A673 (cell line): ENCODE results near the gene NOS3. TPM values are rescaled to one million over a fixed set of nuclear protein-coding genes. Genes with fewer than 3 reads are reported as not detected.
A peak's percentile ranks its signal among the peaks of the same experiment; 100 is the strongest.

Source experiments
- BruUV-seq: library from RNA; stranded (reverse); fragments of 400-500 nt; replicated peaks from 2 replicates; lab custom pipeline; 2021; lab: Mats Ljungman, UMichigan
- CTCF ChIA-PET: fragments of 300-600 bp; sonication (Branson Sonifier 250); formaldehyde crosslinking; loops from one replicate; lab custom pipeline; 2022; ENCODE audit warnings: antibody characterized with exemption; lab: Charles Lee
- POLR2A ChIA-PET: fragments of 300-600 bp; sonication (Branson Sonifier 250); formaldehyde crosslinking; loops from one replicate; lab custom pipeline; 2022; ENCODE audit warnings: antibody characterized with exemption; ENCODE audit not compliant: low non-redundant PET; lab: Charles Lee
- DNase-seq: peaks from one replicate; pipeline ENCODE4 v3.0.0-alpha.2; 2015; ENCODE audit warnings: low spot score
- H3K27ac ChIP-seq: fragments of 200-600 bp; sonication (generic); 2 replicates; pipeline ENCODE4 v1.5.1; 2016; ENCODE audit warnings: mixed run types, low read depth, mild to moderate bottlenecking, mixed read lengths, antibody characterized with exemption, low read length; ENCODE audit not compliant: poor library complexity, severe bottlenecking
- H3K27me3 ChIP-seq: fragments of 200-600 bp; sonication (generic); replicated peaks from 2 replicates; pipeline ENCODE4 v1.6.1; 2017; ENCODE audit warnings: mixed run types, low read depth, mild to moderate bottlenecking, mixed read lengths, antibody characterized with exemption, low read length; ENCODE audit not compliant: insufficient read depth, poor library complexity
- H3K36me3 ChIP-seq: fragments of 200-600 bp; sonication (generic); 2 replicates; pipeline ENCODE4 v1.6.1; 2016; ENCODE audit warnings: mixed run types, mild to moderate bottlenecking, mixed read lengths, antibody characterized with exemption, low read length; ENCODE audit not compliant: insufficient read depth, poor library complexity, severe bottlenecking
- H3K4me1 ChIP-seq: fragments of 200-600 bp; sonication (generic); 2 replicates; pipeline ENCODE4 v1.6.1; 2017; ENCODE audit warnings: mixed run types, mild to moderate bottlenecking, mixed read lengths, antibody characterized with exemption, low read length; ENCODE audit not compliant: insufficient read depth, poor library complexity, severe bottlenecking
- H3K4me3 ChIP-seq: fragments of 200-600 bp; sonication (generic); 2 replicates; pipeline ENCODE4 v1.5.1; 2016; ENCODE audit warnings: low read depth, mixed run types, mild to moderate bottlenecking, mixed read lengths, low read length; ENCODE audit not compliant: poor library complexity, severe bottlenecking
- H3K9me3 ChIP-seq: fragments of 200-600 bp; sonication (generic); 2 replicates; pipeline ENCODE4 v1.6.1; 2016; ENCODE audit warnings: mixed run types, low read depth, mild to moderate bottlenecking, mixed read lengths, antibody characterized with exemption, low read length; ENCODE audit not compliant: poor library complexity, severe bottlenecking
- CTCF ChIP-seq: fragments of 300-800, 200-600 bp; sonication (generic); conservative IDR thresholded peaks from 2 replicates; pipeline ENCODE4 v1.5.1; 2017; ENCODE audit warnings: low read depth, mild to moderate bottlenecking, antibody characterized with exemption, low read length, moderate library complexity, mixed read lengths
- EZH2 ChIP-seq: fragments of 200-600 bp; sonication (generic); IDR thresholded peaks from 2 replicates; pipeline ENCODE4 v1.6.1; 2017; ENCODE audit warnings: borderline replicate concordance, low read depth, mild to moderate bottlenecking, mixed read lengths, antibody characterized with exemption, low read length; ENCODE audit not compliant: poor library complexity, severe bottlenecking
- intact Hi-C: fragments of 100-400 bp; cut with micrococcal nuclease; formaldehyde crosslinking; loops from one replicate; pipeline ENCODE4 v1.10.0; 2022; ENCODE audit not compliant: unreplicated experiment
- total RNA-seq: library from RNA; stranded (reverse); gene quantifications from 2 replicates; pipeline ENCODE4 v1.2.3, GENCODE V29; 2021

NOS3 gene
- total RNA-seq, 1 experiment from 2014 or later = 0.75 TPM

- Histone ChIP-seq H3K4me1 (peaks cover 34% of the 10 kb centered on the region), H3K36me3 (peaks cover 10% of the 10 kb centered on the region), H3K9me3 (no peaks in the 10 kb centered on the region), H3K4me3 (peak overlapping the region; percentile 99), H3K27me3 (no peaks in the 10 kb centered on the region), H3K27ac (peak overlapping the region; percentile 78)
- BruUV-seq = no TSS peak
- POLR2A ChIA-PET = no interaction called here
- CTCF ChIA-PET = interaction anchor here (1.0 kb wide), 1 partner anchor 32 kb away, joined by 3 read pairs; the partner anchor contains the start of gene ABCB8
- no peak for DNase-seq
- intact Hi-C loops = no loop called here
- TF ChIP-seq EZH2 (no peak), CTCF (no peak; the same call in 1 of the 2 replicates)
These were observed 69.2 kb downstream of the NOS3 start for GRCh38 chr7:151060113-151060415.

GRCh38 chr7:151060416-151061212, 69.8 kb downstream of the NOS3 start:
- peaks cover 10% of the 10 kb centered on the region for H3K36me3 ChIP-seq
- intact Hi-C loops = no loop called here
- H3K9me3 ChIP-seq = no peaks in the 10 kb centered on the region
- BruUV-seq = no TSS peak
- TF ChIP-seq EZH2 (no peak), CTCF (peak; percentile 37; the same call in 1 of the 2 replicates)
- CTCF ChIA-PET = interaction anchor here (0.5 to 1.0 kb wide), 2 partner anchors 15 to 32 kb away, joined by 3 to 6 read pairs; partner anchors contain the start of gene ABCB8
- peak overlapping the region; percentile 78 for H3K27ac ChIP-seq
- H3K4me3 ChIP-seq = peak overlapping the region; percentile 99
- DNase-seq = peak; percentile 63
- peaks cover 34% of the 10 kb centered on the region for H3K4me1 ChIP-seq
- H3K27me3 ChIP-seq = no peaks in the 10 kb centered on the region
- POLR2A ChIA-PET = interaction anchor here (0.5 kb wide), 1 partner anchor 734 kb away, joined by 3 read pairs; no protein-coding TSS in a partner anchor

- POLR2A ChIA-PET = no interaction called here
- Histone ChIP-seq H3K4me3 (peak overlapping the region; percentile 99), H3K27ac (peak overlapping the region; percentile 78), H3K36me3 (peaks cover 16% of the 10 kb centered on the region), H3K4me1 (peaks cover 34% of the 10 kb centered on the region), H3K27me3 (no peaks in the 10 kb centered on the region), H3K9me3 (no peaks in the 10 kb centered on the region)
- intact Hi-C loops = no loop called here
- DNase-seq = no peak
- no TSS peak for BruUV-seq
- no peak for TF ChIP-seq CTCF
- TF ChIP-seq EZH2 = no peak
- CTCF ChIA-PET = no interaction called here
These were observed 70.6 kb downstream of the NOS3 start for GRCh38 chr7:151061213-151062110.
